ENCODE measurements around the gene FLT3.
"Not testable (repeated sequence)": the region's sequence is repeated elsewhere in the genome, so short reads cannot be mapped to it uniquely, and the experiment has no call there.

Gene FLT3

DNA sequence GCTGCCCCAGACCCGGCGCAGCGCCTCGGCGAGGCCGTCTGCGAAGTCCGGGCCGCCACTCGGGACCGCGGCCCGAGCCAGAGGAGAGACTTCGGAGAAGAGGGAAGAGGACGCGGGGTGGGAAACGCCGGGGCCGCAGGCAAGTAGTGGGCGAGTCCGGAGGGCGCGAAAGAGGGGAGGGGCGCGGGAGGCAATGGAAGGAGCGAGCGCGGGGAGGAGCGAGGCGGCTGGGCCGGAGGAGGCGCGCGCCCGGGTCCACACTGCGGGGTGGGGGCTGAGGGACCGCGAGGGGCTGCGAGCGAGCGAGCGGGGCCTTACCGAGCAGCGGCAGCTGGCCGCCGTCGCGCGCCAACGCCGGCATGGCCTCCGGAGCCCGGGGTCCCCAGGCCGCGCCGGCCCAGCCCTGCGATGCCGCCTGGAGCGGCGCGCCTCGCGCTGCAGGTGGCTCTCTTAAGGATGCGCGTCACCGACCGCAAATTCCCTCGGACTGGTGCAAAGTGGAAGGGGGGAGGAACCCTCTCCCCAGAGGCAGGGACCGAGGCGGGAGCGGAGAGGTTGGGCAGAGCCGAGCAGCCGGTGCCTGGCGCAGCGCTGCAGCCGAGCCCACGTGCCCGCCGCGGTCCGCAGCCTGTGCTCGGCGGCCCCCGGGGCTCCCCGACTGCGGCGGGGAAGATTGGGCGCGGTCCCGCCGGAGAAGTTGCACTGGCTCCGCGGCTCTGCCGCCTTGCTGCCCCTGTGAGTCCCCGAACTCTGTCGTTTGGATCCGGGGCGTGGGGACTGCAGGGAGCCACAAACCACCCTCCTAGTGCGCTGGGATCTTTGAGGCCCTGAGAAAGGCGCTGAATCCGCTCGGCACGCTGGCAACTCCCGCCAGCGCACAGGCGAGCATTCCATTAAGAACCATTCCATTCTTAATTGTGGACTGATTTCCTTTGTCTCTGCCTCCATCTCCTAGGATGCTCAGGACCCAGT is at the start of gene FLT3:
Gene FLT3, minus strand, starts transcription at position 427 of the 972 bp plus-strand sequence. Its CDS starts 66 bp downstream, at position 361.
- DNase-seq: peak; percentile 56 to 77

DNA sequence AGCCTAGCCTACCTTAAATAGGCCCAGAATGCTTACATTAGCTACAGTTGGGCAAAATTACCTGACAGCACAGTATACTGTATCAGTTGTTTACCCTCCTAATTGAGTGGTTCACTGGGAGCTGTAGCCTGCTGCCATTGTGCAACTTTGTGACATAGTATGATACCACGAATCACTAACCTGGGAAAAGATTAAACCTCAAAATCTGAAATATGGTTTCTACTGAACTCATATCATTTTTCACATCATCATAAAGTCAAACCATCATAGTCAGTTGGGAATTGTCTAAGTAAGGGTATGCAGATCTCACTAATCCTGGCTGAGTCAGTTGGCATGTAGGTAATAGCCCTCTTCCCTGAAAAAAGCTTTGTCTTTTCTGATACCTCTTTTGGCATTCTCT is 47.1 kb upstream of the FLT3 start:
- DNase-seq: no peak

DNA sequence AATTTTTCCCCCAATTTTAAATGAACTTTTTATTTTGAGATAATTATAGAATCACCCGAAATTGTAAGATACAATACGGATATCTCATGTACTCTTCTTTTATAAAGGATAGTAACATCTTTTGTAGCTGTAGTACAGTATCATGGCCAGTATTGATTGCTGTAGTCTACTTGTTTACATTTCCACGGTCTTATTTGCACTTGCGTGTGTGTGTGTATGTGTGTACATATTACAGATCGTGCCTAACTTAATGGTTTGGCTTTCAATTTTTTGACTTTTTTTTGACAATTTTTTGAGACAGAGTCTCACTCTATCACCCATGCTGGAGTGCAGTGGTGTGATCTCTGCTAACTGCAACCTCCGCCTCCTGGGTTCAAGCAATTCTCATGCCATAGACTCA is 44.7 kb upstream of the FLT3 start:
- no peak for DNase-seq

DNA sequence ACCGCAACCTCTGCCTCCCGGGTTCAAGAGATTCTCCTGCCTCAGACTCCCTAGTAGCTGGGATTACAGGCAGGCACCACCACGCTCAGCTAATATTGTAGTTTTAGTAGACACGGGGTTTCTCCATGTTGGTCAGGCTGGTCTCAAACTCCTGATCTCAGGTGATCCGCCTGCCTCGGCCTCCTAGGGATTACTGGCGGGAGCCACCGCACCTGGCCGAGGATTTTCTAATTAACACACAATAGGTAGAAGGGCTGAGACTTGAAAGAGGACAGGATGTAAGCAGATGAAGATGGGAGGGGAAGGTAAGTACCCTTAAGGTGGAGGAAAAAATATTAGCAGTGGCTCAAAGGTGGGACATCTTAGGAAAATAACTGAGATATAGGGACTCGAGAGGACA is 41.2 kb upstream of the FLT3 start:
- DNase-seq: not testable (repeated sequence)

DNA sequence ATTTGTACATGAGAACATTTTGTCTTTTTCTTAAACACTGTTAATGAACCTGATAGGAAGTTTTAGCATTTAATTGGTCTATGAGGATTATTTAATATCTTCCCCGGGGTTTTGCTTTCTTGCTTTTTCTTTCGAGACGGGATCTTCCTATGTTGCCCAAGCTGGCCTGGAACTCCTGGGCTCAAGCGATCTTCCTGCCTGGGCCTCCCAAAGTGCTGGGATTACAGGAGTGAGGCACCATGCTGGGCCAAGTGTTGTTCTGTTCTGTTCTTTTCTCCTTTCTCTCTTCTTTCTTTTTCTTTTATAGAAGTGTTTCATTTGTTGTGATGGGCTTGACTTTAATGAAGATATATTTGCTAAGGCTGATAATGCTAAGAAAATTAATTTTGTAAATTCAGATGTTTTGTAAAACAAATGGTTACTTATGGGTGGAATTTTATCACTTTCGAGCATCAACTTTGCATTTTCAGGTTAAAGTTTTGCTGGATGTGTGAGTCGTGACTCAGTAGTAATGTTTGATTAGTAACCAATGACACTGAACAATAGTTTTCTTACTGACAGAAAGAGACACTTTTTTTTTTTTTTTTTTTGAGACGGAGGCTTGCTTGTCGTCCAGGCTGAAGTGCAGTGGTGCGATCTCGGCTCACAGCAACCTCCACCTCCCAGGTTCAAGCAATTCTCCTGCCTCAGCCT is 40.2 kb upstream of the FLT3 start:
- DNase-seq: no peak

DNA sequence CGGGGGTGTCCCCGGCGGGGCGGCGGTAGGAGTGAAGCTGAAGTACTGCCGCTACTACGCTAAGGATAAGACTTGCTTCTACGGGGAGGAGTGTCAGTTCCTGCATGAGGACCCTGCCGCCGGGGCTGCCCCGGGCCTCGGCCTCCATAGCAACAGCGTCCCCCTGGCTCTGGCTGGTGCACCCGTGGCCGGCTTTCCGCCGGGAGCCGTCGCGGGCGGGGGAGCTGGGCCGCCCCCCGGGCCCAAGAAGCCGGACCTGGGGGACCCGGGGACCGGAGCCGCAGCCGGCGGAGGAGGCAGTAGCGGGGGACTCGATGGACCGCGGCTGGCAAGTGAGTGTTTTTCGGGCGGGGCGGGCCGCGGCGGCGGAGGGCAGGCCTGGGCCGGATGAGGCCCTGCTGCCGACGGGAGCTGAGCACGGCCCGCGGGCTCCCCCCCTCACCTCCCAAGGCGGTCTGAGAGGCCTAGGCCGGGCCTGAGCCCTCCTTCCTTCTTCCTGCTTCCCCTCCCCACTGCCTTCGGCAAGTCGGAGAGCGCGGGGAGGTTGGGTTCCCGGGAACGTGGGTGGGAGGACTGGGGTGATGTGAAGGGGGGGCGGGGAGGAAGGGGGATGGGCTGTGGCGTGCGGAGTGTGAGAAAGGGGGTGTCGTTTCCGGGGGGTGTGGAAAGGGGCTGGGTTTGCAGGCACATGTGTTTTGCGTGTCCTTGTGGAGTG is 38.5 kb upstream of the FLT3 start:
- peak; percentile 63 to 80 for DNase-seq

DNA sequence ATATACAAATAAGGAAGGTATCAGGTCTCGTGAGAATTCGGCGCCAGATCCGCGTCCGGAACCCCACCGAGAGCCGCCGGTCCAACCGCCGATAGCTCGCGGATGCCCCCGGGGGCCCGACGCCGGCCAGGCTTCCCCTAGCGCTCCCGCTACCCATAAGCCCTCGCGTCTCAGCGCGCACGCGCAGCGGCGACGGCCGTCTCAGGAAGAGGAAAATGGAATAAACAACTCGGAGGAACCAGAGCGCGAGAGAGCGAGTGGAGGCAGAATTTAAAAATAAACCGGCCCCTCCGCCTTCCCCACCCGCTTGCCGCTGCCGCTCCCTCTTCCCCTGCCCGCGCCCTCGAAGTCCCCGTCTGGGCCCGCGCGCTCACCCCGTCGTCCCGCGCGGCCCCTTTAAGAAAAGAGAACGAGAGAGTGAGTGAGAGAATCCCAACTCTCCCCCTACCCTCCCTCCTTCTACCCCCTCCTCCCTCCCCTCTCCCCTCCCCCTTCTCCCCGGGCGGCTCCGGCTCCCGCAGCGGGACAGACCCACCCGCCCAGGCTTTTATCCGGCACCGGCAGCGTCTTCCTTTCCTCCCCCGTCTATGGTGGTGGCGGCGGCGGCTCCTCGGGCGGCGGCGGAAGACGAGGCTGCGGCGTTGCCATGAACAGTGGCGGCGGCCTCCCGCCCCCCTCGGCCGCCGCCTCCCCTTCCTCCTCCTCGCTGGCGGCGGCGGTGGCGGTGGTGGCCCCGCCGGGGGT is 37.8 kb upstream of the FLT3 start, which contains the start of gene PAN3:
Gene PAN3, plus strand, starts transcription at position 534 of the 744 bp plus-strand sequence. Its CDS starts 113 bp downstream, at position 647.
- DNase-seq: peak; percentile 87 to 92

DNA sequence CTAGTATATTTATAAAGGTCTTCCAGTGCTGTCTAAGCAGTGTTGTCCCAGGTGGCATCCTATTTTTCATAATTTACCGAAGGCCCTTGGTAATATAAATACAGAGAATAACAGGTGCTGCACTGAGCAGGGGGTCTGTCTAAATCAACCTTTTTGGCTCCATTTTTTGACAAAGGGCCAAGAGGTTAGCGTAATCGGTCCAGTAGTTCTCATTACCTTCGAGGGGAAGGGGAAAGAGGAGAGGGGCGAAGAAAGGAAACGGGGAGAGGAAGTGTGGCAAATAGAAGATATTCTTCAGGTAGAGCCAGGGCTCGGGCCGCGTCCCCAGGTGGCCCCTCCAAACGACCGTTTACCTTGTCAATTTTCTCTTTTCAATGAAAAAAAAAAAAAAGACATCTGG is 37.2 kb upstream of the FLT3 start:
- peak in 1 of 2 experiments; percentile 59 for DNase-seq

DNA sequence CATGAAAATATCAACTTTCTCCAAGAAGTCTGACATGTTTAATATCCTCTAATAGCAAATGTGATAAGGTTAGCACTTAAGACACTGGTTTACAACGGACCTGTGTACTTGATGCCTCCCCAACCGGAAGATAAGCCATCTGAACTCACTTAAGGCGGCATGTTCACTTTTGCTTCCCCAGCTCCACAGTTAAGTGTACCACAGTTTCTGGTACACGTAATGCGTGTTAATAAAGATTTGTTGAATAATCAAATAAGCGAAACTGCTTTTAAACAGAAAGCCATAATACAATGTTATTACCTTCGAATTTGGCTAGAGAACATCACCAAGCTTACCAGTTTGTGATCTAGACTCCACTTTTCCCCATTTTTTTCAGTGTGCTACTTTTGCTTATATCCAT is 36.5 kb upstream of the FLT3 start:
- DNase-seq: no peak

DNA sequence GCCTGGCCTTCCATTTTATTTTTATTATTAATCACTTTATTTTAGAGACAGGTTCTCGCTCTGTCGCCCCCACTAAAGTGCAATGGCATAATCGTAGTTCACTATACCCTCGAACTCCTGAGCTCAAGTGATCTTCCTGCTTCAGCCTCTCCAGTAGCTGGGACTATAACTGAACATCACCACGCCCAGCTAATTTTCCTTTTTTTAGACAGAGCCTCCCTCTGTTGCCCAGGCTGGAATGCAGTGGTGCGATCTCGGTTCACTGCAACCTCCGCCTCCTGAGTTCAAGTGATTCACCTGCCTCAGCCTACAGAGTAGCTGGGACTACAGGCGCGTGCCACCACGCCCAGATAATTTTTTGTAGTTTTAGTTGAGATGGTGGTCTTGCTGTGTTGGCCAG is 31.3 kb upstream of the FLT3 start:
- DNase-seq: no peak

DNA sequence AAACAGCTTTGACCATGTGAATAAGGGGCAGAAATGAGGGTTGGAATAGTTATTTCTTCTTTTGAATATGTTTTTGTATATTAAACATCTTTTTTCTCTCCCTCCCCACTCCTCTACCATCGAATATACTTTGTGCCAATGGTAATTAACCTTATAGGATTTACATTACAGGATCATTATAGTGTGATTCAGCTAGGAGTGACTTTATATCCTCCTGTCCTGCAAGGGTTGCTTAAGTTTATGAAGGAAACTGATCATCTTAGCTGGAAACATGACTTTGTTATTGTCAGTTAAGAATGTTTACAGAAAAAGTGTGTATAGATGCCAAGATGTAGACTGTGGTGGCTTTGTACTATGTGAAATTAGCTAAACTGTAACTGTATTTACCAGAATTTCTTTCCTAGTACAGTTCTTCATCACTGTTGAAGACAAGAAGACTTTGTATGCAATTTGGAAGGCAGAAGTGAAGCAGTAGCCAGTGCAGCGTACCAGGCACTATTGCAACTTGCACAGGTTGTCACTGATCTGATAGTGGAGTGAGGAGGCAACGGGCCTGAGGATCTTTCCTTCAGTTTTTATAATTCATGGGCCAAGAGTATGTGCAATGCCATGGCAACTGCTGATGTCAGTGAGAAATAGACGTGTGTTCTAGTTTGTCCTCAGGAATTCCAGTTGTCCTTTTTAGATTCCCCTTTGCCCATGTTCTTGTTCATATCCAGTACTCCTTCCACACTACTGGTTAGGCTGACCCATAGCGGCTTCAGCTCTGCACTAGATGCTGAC is 29.7 kb upstream of the FLT3 start:
- DNase-seq: no peak

DNA sequence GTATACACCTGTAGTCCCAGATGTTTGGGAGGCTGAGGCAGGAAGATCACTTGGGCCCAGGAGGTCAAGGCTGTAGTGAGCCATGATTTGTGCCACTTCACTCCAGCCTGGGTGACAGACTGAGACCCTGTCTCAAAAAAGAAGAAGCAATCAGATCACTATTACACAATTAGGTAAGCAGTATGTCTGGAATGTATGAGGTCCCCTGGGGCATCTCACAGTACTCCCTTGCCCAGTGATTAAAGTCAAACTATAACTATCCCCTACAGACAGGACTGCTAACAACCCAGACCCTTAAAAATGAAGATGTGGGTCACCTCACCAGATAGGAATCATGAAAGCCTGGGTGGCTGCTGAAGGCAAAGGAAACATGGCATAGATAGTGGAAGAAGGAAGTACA is 28.6 kb upstream of the FLT3 start:
- no peak for DNase-seq

DNA sequence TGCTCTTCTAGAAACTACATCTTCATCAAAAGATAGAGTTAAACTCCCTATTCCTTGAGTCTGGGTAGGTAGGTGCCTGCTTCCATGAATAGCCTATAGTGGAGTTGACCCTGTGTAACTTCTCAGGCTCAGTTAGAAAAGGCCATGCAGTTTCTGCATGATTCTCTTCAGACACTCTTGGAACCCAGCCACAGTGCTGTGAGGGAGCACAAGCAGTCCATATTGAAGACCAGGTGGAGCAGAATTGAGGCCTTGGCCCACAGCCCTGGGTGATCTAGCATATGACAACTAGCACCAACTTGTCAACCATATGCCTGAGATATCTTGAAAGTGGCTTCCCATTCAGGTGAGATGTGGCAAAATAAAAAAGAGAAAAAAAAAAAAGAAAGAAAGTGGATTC is 27.7 kb upstream of the FLT3 start:
- no peak for DNase-seq

DNA sequence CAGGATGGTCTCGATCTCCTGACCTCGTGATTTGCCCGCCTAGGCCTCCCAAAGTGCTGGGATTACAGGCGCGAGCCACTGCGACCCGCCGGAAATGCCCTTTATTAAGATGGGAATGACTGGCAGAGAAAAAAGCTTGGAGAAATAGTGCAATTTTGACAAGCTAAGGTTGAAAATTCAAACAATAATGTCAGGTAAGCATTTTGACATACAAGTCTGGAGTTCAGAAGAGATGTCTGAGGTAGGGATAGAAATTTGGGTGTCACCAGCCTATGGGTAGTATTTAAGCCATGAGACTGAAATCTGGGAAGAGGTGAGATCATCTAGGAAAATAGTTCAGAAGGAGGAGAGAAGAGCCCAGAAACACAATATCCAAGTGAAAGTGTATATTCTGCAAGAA is 20.8 kb upstream of the FLT3 start:
- no peak for DNase-seq

DNA sequence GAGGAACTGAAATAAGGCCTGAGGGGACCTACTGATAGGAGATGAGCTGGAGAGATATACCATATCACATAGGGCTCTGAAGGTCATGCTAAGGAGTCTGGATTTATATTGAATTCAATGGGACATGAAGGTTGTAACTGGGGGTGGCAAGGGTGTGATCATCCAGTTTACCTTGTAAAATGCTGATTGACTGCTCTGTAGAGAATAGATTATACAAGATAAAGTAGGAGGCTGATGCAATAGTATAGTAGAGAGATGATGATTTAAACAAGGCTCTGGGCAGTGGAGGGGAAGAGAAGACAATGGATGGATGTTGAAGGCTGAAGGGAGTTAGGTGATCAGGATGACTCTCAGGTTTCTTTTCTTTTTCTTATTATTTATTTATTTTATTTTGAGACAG is 19.9 kb upstream of the FLT3 start:
- DNase-seq: no peak

DNA sequence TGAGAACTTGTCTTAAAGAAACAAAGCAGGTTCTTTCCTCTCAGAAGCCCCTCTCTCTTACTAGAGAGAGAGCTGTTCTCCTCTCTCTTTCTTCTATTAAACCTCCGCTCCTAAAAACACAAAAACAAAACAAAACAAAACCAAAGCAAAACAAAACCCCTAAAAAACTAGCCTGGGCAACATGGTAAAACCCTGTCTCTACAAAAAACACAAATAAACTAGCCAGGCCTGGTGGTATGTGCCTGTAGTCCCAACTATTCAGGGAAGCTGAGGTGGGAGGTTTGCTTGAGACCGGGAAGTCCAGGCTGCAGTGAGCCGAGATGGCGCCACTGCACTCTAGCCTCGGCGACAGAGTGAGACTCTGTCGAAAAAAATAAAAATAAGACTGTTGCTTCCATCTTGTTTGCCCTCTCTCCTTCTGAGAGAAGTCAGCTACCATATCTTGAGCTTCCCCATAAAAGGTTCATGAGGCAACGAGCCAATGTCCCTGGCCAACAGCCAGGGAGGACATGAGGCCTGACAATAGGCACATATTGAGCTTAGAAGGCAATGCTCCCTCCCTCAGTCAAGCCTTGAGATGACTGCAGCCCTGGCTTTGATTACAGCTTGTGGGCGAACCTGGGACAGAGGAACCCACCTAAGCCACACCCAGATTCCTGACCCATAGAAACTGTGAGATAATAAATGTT is 17.5 kb upstream of the FLT3 start:
- peak in 1 of 2 experiments; percentile 29 for DNase-seq

DNA sequence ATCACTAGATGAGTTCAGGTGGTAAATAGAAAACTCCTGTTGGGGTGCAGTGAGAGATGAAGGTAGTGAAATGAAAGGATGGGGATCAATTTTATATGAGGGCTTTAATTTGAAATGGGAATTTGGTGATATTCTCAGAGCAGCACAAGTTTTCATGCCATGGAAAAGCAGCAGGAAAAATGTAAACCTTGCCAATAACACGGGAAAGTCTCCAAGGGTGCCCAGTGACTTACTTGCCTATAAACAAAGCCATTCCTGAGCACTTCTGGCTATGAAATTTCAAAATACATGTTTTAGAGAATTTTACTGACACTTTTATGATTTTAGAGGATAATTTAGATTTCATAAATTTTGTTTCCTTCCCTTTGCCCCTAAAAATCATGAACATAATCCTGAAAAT is 16.4 kb upstream of the FLT3 start:
- no peak for DNase-seq

DNA sequence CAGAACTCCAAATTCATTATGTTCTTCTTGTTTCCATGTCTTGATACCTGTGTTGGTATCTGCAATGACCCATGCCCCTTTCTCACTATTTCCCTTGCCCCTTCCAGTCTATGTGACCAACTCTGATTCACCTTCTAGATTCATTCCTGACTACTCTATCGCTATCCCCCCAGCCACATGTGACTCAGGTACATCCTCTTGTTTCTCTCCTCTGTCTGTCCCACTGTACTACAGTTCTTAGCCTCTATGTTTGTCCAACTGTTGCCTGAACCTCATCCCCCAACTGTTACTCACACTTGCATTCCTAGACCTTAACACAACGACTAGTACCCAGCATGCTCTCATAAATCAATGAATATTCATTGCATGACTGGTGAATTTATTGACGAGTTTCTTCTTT is 10.0 kb upstream of the FLT3 start:
- DNase-seq: no peak

DNA sequence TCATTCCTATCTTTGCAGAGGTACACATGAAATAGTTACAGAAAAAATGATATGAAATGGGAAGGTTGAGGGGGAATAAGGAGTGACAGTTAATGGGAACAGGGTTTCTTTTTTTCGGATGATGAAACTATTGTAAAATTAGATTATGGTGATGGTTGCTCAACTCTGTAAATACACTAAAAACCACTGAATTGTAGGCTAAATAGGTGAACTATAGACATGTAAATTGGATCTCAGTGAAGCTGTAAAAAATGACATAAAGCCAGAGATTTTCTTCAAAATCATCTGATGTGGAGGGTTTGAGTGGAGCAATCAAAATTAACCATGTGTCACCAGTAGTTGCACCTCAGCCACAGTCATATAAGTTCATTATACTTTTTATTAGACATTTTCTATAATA is 6.6 kb upstream of the FLT3 start:
- no peak for DNase-seq

DNA sequence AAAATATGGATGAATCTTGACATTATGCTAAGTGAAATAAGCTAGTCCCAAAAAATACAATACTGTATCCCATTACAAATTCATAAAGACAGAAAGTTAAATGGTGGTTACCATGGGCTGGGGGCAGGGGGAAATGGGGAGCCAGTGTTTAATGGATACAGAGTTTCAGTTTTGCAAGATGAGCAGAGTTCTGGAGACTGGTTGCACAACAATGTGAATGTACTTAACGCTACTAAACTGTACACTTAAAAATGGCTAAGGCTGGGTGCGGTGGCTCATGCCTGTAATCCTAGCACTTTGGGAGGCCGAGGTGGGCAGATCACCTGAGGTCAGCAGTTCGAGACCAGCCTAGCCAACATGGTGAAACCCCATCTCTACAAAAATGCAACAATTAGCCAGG is 1.5 kb upstream of the FLT3 start:
- DNase-seq: not testable (repeated sequence)

Measured in NCI-H524 (cell line).